IPS DF 4.7 (cell line): ENCODE results near the gene PSG6.
"Not testable (repeated sequence)": the region's sequence is repeated elsewhere in the genome, so short reads cannot be mapped to it uniquely, and the experiment has no call there.

ENCODE experiments used
- DNase-seq: peaks from one replicate; pipeline ENCODE4 v3.0.0-alpha.2; 2013; ENCODE audit warnings: low spot score; ENCODE audit errors: extremely low read depth

The PSG6 gene

GRCh38 chr19:42853231-42853630 lies 64.5 kb downstream of the PSG6 start:
- not testable (repeated sequence) for DNase-seq

DNA sequence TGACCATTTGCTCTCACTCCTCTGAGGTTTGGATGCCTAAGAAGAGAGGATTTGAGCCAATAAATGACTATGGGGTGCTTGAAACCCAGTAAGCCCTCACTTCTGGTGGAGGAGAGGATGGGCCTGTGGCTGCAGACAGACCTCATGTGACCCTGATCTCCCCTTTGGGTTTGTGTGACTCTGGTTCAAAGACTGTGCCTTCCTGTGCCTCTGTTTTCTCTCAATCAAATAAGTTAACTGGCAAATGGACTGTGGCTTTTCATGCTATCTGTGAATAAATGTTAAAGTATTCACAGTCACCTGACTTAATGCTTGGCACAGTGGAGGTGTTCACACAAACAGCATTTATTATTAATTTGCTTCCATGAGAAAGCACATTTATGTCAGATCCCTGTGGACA lies 64.9 kb downstream of the PSG6 start:
- not testable (repeated sequence) for DNase-seq
